SH-SY5Y (cell line): ENCODE results near the gene RNU5D-1.

Experiments
- GATA2 ChIP-seq: IDR thresholded peaks from 2 replicates; pipeline ENCODE4 v1.6.1; 2011; ENCODE audit warnings: mild to moderate bottlenecking, low read depth, low read length
- GATA3 ChIP-seq: IDR thresholded peaks from 2 replicates; pipeline ENCODE4 v1.6.1; 2011; ENCODE audit warnings: low read depth, mild to moderate bottlenecking, low read length, moderate library complexity

DNA sequence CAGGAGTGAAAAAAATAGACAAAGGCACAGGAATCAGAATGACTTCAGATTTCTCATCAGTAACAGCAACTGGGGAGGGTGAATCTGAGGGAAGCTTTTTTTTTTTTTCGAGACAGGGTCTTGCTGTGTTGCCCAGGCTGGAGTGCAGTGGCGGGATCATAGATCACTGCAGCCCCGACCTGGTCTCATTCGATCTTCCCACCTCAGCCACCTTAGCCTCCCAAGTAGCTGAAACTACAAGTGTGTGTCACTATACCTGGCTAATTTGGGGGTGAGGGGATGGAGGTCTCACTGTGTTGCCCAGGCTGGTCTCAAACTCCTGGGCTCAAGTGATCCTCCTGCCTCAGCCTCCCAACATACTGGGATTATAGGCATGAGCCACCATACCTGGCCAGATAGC lies 45.8 kb downstream of the RNU5D-1 start:
- TF ChIP-seq GATA2 (no peak), GATA3 (no peak)
